GM23338 (cell line): ENCODE data around the gene OR10D3. TPM values are rescaled to one million over a fixed set of nuclear protein-coding genes. Genes with fewer than 3 reads are reported as not detected.

ENCODE experiments used
- ATAC-seq: fragments of 200-7000 bp; cut with Tn5 transposase; 3 replicates; pipeline ENCODE4 v1.9.1; 2020
- DNase-seq: peaks from one replicate; pipeline ENCODE4 v3.0.0-alpha.2; 2015; ENCODE audit warnings: low spot score
- H2AFZ ChIP-seq: fragments of 200-600 bp; sonication (generic); 2 replicates; pipeline ENCODE4 v1.8.0; 2016; ENCODE audit warnings: antibody characterized with exemption, mild to moderate bottlenecking, moderate library complexity
- H3F3A ChIP-seq: fragments of 200-600 bp; sonication (generic); replicated peaks from 2 replicates; pipeline ENCODE4 v1.8.0; 2017; ENCODE audit warnings: antibody characterized with exemption, mixed run types, low read depth
- H3K27ac ChIP-seq: fragments of 200-600 bp; sonication (generic); 2 replicates; pipeline ENCODE4 v1.6.1; 2016; ENCODE audit warnings: low read depth
- H3K27me3 ChIP-seq: fragments of 200-600 bp; sonication (generic); 2 replicates; pipeline ENCODE4 v1.8.0; 2016; ENCODE audit warnings: mild to moderate bottlenecking, mixed run types, moderate library complexity; ENCODE audit not compliant: insufficient read depth
- H3K36me3 ChIP-seq: fragments of 200-600 bp; sonication (generic); 2 replicates; pipeline ENCODE4 v1.8.0; 2016; ENCODE audit warnings: mild to moderate bottlenecking; ENCODE audit not compliant: insufficient read depth
- H3K4me1 ChIP-seq: fragments of 200-600 bp; sonication (generic); 2 replicates; pipeline ENCODE4 v1.8.0; 2016; ENCODE audit warnings: mild to moderate bottlenecking, moderate library complexity; ENCODE audit not compliant: insufficient read depth
- H3K4me2 ChIP-seq: fragments of 200-600 bp; sonication (generic); 2 replicates; pipeline ENCODE4 v1.7.1; 2017; ENCODE audit warnings: mixed run types
- H3K4me3 ChIP-seq: fragments of 200-600 bp; sonication (generic); 2 replicates; pipeline ENCODE4 v1.6.1; 2016; ENCODE audit warnings: mixed run types
- H3K79me2 ChIP-seq: fragments of 200-600 bp; sonication (generic); replicated peaks from 2 replicates; pipeline ENCODE4 v1.8.0; 2017; ENCODE audit warnings: mild to moderate bottlenecking; ENCODE audit not compliant: insufficient read depth
- H3K9me2 ChIP-seq: fragments of 200-600 bp; sonication (generic); 2 replicates; pipeline ENCODE4 v1.8.0; 2017; ENCODE audit not compliant: insufficient read depth
- H4K20me1 ChIP-seq: fragments of 200-600 bp; sonication (generic); replicated peaks from 2 replicates; pipeline ENCODE4 v1.8.0; 2017; ENCODE audit warnings: mild to moderate bottlenecking; ENCODE audit not compliant: insufficient read depth
- H3K27ac Mint-ChIP-seq: 2 replicates; pipeline ENCODE4 v1.8.0; 2020; ENCODE audit warnings: inconsistent platforms, mild to moderate bottlenecking, moderate library complexity, mixed read lengths
- H3K27me3 Mint-ChIP-seq: 3 replicates; pipeline ENCODE4 v1.8.0; 2022; ENCODE audit warnings: low read depth, mild to moderate bottlenecking, moderate library complexity, mixed read lengths, inconsistent platforms; ENCODE audit not compliant: insufficient read depth, poor library complexity
- H3K36me3 Mint-ChIP-seq: 3 replicates; pipeline ENCODE4 v1.8.0; 2021; ENCODE audit warnings: low read depth, mild to moderate bottlenecking, inconsistent platforms, moderate library complexity, mixed read lengths
- H3K4me1 Mint-ChIP-seq: 3 replicates; pipeline ENCODE4 v1.8.0; 2020; ENCODE audit warnings: mild to moderate bottlenecking, inconsistent platforms, mixed read lengths
- H3K4me3 Mint-ChIP-seq: 3 replicates; pipeline ENCODE4 v1.8.0; 2021; ENCODE audit warnings: moderate library complexity, mild to moderate bottlenecking, inconsistent platforms, mixed read lengths
- H3K9me3 Mint-ChIP-seq: 3 replicates; pipeline ENCODE4 v1.8.0; 2020; ENCODE audit warnings: moderate library complexity, mild to moderate bottlenecking, inconsistent platforms, mixed read lengths
- CREB1 ChIP-seq: fragments of 250-450 bp; sonication (Bioruptor Pico); IDR thresholded peaks from 2 replicates; pipeline ENCODE4 v1.5.0; 2020; ENCODE audit warnings: low read depth, mild to moderate bottlenecking, moderate library complexity
- CTCF ChIP-seq, 2 experiments: fragments of 200-600 bp in 1 of 2; sonication (generic) in 1 of 2; conservative IDR thresholded peaks; 2 replicates each; pipeline versions ENCODE4 v1.5.1 to v1.6.1; 2016 to 2017; ENCODE audit warnings: antibody characterized with exemption in 2 of 2, low read depth in 2 of 2, mild to moderate bottlenecking in 2 of 2, moderate library complexity in 1 of 2
- ETS1 ChIP-seq: IDR thresholded peaks from 2 replicates; pipeline ENCODE4 v1.6.1; 2016; ENCODE audit warnings: antibody characterized with exemption
- EZH2 ChIP-seq: fragments of 200-600 bp; sonication (generic); IDR thresholded peaks from one replicate; pipeline ENCODE4 v1.8.0; 2017; ENCODE audit warnings: antibody characterized with exemption, mild to moderate bottlenecking, low read depth; ENCODE audit not compliant: unreplicated experiment
- EZH2phosphoT487 ChIP-seq: fragments of 200-600 bp; sonication (generic); IDR thresholded peaks from one replicate; pipeline ENCODE4 v1.8.1; 2018; ENCODE audit warnings: antibody characterized with exemption; ENCODE audit not compliant: unreplicated experiment
- JUNB ChIP-seq: IDR thresholded peaks from one replicate; pipeline ENCODE4 v1.6.1; 2016; ENCODE audit warnings: antibody characterized with exemption; ENCODE audit not compliant: unreplicated experiment
- NANOG ChIP-seq: IDR thresholded peaks from 2 replicates; pipeline ENCODE4 v1.6.1; 2016; ENCODE audit warnings: antibody characterized with exemption, borderline replicate concordance
- POLR2AphosphoS5 ChIP-seq: IDR thresholded peaks from 2 replicates; pipeline ENCODE4 v1.6.1; 2016; ENCODE audit warnings: antibody characterized with exemption, low read depth
- REST ChIP-seq: IDR thresholded peaks from one replicate; pipeline ENCODE4 v1.6.1; 2018; ENCODE audit warnings: antibody characterized with exemption; ENCODE audit not compliant: unreplicated experiment
- STAT1 ChIP-seq: IDR thresholded peaks from one replicate; pipeline ENCODE4 v1.6.1; 2016; ENCODE audit warnings: antibody characterized with exemption; ENCODE audit not compliant: unreplicated experiment
- ZNF114 ChIP-seq: fragments of 250-450 bp; sonication (Bioruptor Pico); IDR thresholded peaks from 2 replicates; pipeline ENCODE4 v1.5.0; 2020; ENCODE audit warnings: mild to moderate bottlenecking, moderate library complexity
- ZNF331 ChIP-seq: fragments of 250-450 bp; sonication (Bioruptor Pico); IDR thresholded peaks from 2 replicates; pipeline ENCODE4 v1.5.0; 2020; ENCODE audit warnings: low read depth, mild to moderate bottlenecking, moderate library complexity
- polyA plus RNA-seq: library from polyadenylated mRNA; unstranded; fragments of >200 nt; fragmentation: Nextera tagmentation; extraction: Ambion mirVana; gene quantifications from 2 replicates; pipeline ENCODE4 v1.2.1, GENCODE V29; 2016
- total RNA-seq: library from RNA; depleted of rRNA; stranded (reverse); fragments of >200 nt; shearing (Covaris generic); gene quantifications from 2 replicates; pipeline ENCODE4 v1.2.3, GENCODE V29; 2014

The OR10D3 gene
- total and polyA plus RNA-seq, 2 experiments from 2014 or later: not detected

GRCh38 chr11:124172101-124172500 is 11.0 kb upstream of the OR10D3 start (continued):
- TF ChIP-seq CTCF (conservative IDR thresholded peaks at IDR 0.05; ENCODE audit: low read depth in 2 of 2) (no peak), REST (no peak), NANOG (no peak), ETS1 (no peak), EZH2phosphoT487 (no peak), CREB1 (no peak), JUNB (no peak), STAT1 (no peak)

GRCh38 chr11:124172599-124172998 is 10.5 kb upstream of the OR10D3 start:
- Histone ChIP-seq H3K4me3 (no peak overlapping the region), H3K27ac (no peak overlapping the region), H3K27me3 (peaks cover 79% of the 10 kb centered on the region), H4K20me1 (peaks cover 6% of the 10 kb centered on the region; the same call in 1 of the 2 replicates), H3K4me2 (no peak overlapping the region), H3K79me2 (no peaks in the 10 kb centered on the region), H3F3A (no peaks in the 10 kb centered on the region), H2AFZ (no peak overlapping the region), H3K4me1 (no peaks in the 10 kb centered on the region; the same call in 1 of the 2 replicates), H3K36me3 (no peaks in the 10 kb centered on the region), H3K9me2 (no peaks in the 10 kb centered on the region)
- Mint-ChIP-seq H3K9me3 (peaks cover 6% of the 10 kb centered on the region), H3K27ac (no peak overlapping the region), H3K4me3 (no peak overlapping the region), H3K36me3 (peaks cover 6% of the 10 kb centered on the region; the same call in 1 of the 3 replicates), H3K4me1 (peaks cover 14% of the 10 kb centered on the region; the same call in 2 of the 3 replicates), H3K27me3 (peaks cover 40% of the 10 kb centered on the region)
- no peak for ATAC-seq
- no peak for DNase-seq
- TF ChIP-seq CTCF (conservative IDR thresholded peaks at IDR 0.05; ENCODE audit: low read depth in 2 of 2) (no peak), NANOG (no peak), POLR2AphosphoS5 (no peak), REST (no peak), JUNB (no peak), ZNF114 (CRISPR knock-in tag) (no peak), ZNF331 (CRISPR knock-in tag) (no peak), STAT1 (no peak), CREB1 (no peak), EZH2 (no peak)
